HG02642 (cell line): ENCODE results near the gene SMIM29.

Experiments used
- ATAC-seq: cut with Tn5 transposase; IDR thresholded peaks from one replicate; pipeline ENCODE4 v1.9.1; 2021; ENCODE audit warnings: mild to moderate bottlenecking; ENCODE audit not compliant: unreplicated experiment, poor library complexity

SMIM29 gene

GRCh38 chr6:34242252-34243130 lies 6.3 kb downstream of the SMIM29 start:
- no peak for ATAC-seq

- no peak for ATAC-seq
Observed at GRCh38 chr6:34241351-34242215, 7.2 kb downstream of the SMIM29 start.

- ATAC-seq, result no peak
Observed at GRCh38 chr6:34240329-34241248, 8.2 kb downstream of the SMIM29 start.

- no peak for ATAC-seq
Observed at GRCh38 chr6:34239893-34240292, 8.9 kb downstream of the SMIM29 start.

- no peak for ATAC-seq
Observed at GRCh38 chr6:34239500-34239825, 9.3 kb downstream of the SMIM29 start.

GRCh38 chr6:34238585-34239499 lies 10.0 kb downstream of the SMIM29 start:
- ATAC-seq, result no peak

GRCh38 chr6:34237722-34238584 lies 10.9 kb downstream of the SMIM29 start:
- ATAC-seq, result peak; percentile 21

GRCh38 chr6:34237316-34237721 lies 11.5 kb downstream of the SMIM29 start:
- peak; percentile 15 for ATAC-seq

GRCh38 chr6:34236443-34237315 lies 12.1 kb downstream of the SMIM29 start, which contains the start of gene HMGA1:
Gene HMGA1, plus strand, starts transcription at chr6:34236873. Its CDS starts 3,908 bp downstream, at chr6:34240781.
- peak; percentile 63 for ATAC-seq

- peak; percentile 1 for ATAC-seq
Observed at GRCh38 chr6:34236131-34236442, 12.7 kb downstream of the SMIM29 start.

GRCh38 chr6:34235307-34236130 lies 13.3 kb downstream of the SMIM29 start:
- ATAC-seq, result no peak

GRCh38 chr6:34234667-34235306 lies 14.0 kb downstream of the SMIM29 start:
- no peak for ATAC-seq

GRCh38 chr6:34233867-34234266 lies 14.9 kb downstream of the SMIM29 start:
- no peak for ATAC-seq

GRCh38 chr6:34232901-34233300 lies 15.9 kb downstream of the SMIM29 start:
- ATAC-seq, result no peak

GRCh38 chr6:34231566-34232336 lies 17.1 kb downstream of the SMIM29 start:
- ATAC-seq, result no peak
